Ovary (tissue), 9 donors: ENCODE data around the gene RGS16. TPM values are rescaled to one million over a fixed set of nuclear protein-coding genes. Genes with fewer than 3 reads are reported as not detected.

Experiments
- DNase-seq, 5 donors: peaks; one replicate each; pipeline ENCODE4 v3.0.0-alpha.2; 2019 to 2020
- H3K27ac ChIP-seq, 2 donors: fragments of 200-600 bp; one replicate each; pipeline versions ENCODE4 v1.5.1 to v1.8.0; 2019 to 2022
- H3K27me3 ChIP-seq: fragments of 200-600 bp; one replicate; pipeline ENCODE4 v1.8.0; 2022
- H3K36me3 ChIP-seq: fragments of 200-600 bp; sonication (generic); one replicate; pipeline ENCODE4 v1.5.1; 2019
- H3K4me1 ChIP-seq: one replicate; pipeline ENCODE4 v1.8.1; 2013; ENCODE audit warnings: mild to moderate bottlenecking, moderate library complexity; ENCODE audit not compliant: insufficient read depth
- H3K4me3 ChIP-seq: fragments of 200-600 bp; sonication (generic); one replicate; pipeline ENCODE4 v1.5.1; 2017
- H3K9me3 ChIP-seq, 2 donors: fragments of 200-600 bp in 1 of 2; sonication (generic) in 1 of 2; one replicate each; pipeline versions ENCODE4 v1.5.1 to v1.8.1; 2013 to 2019; ENCODE audit warnings: mild to moderate bottlenecking in 1 of 2, moderate library complexity in 1 of 2
- CTCF ChIP-seq, 3 donors: fragments of 450-650 bp in 2 of 3; fragments of 200-600 bp in 1 of 3; IDR thresholded peaks; one replicate each; pipeline versions ENCODE4 v1.5.1 to v1.8.0; 2016 to 2022; ENCODE audit warnings: antibody characterized with exemption in 3 of 3, mild to moderate bottlenecking in 1 of 3
- EP300 ChIP-seq: sonication (generic); formaldehyde crosslinking; IDR thresholded peaks from one replicate; pipeline ENCODE4 v1.6.1; 2017; ENCODE audit warnings: antibody characterized with exemption
- POLR2A ChIP-seq: fragments of 450-650 bp; IDR thresholded peaks from one replicate; pipeline ENCODE4 v1.6.1; 2017; ENCODE audit warnings: antibody characterized with exemption, mild to moderate bottlenecking, moderate library complexity
- WGBS, 3 donors: extraction: QIAGEN DNeasy Blood & Tissue Kit in 1 of 3; methylation state at CpG; one replicate each; pipeline versions ENCODE4 v1.1.5 to v1.1.7; 2013 to 2017; 5-methylcytosine and 5-hydroxymethylcytosine counted together
- intact Hi-C, 4 donors: fragments of 100-400 bp; cut with DNase I; formaldehyde crosslinking; loops; one replicate each; pipeline versions ENCODE4 v1.11.0 to v1.15.1; 2022 to 2023
- polyA plus RNA-seq, 2 donors: library from polyadenylated mRNA; stranded (reverse); fragments of 200-250 nt in 1 of 2; fragments of 350-450 nt in 1 of 2; fragmentation: Illumina TruSeq in 1 of 2; extraction: RNeasy Lipid Tissue Mini Kit (QIAGEN cat#74804) in 1 of 2; gene quantifications; one replicate each; pipeline ENCODE4 v1.2.3, GENCODE V29; 2013 to 2014
- total RNA-seq, 7 donors: library from RNA; depleted of rRNA in 2 of 7; stranded (reverse); fragments of >200 nt in 2 of 7; fragmentation: NEBNext Ultra II Directional in 3 of 7; extraction: Animal tissue kit (Norgen Biotek cat#: 25700) in 3 of 7; gene quantifications; one replicate each; pipeline versions ENCODE4 v1.1.0 to v1.2.4, GENCODE V29; 2016 to 2023
- donor health status: DM: no; HTN: no; CAD: no; lungs with moderate emphysema.
- donor health status: DM: no; HTN: no; CAD: no.
- donor health status: Bipolar disorder and iron deficiency.
- donor health status: DM: yes; HTN: yes; CAD: no.
- donor health status: DM: no; HTN: no; CAD: no.
- donor health status: DM: yes; HTN: yes; CAD: no.

Gene RGS16
- total and polyA plus RNA-seq, 9 donors, result 1.1 to 7.4 (median 3.3) TPM

GRCh38 chr1:182611326-182611725 is 7.1 kb upstream of the RGS16 start:
- TF ChIP-seq POLR2A (no peak), CTCF (IDR thresholded peaks at IDR 0.05) (no peak), EP300 (no peak)
- no peak for DNase-seq
- Histone ChIP-seq H3K4me1 (peaks cover 6% of the 10 kb centered on the region), H3K27me3 (no peaks in the 10 kb centered on the region), H3K9me3 (no peaks in the 10 kb centered on the region), H3K36me3 (no peaks in the 10 kb centered on the region), H3K4me3 (no peak overlapping the region), H3K27ac (no peak overlapping the region)
- 57 to 72% (median 63%) methylated on average over 1 of the region's 1 CpG for WGBS, 3 donors
- intact Hi-C loops, result no loop called here

- H3K9me3 ChIP-seq, result no peaks in the 10 kb centered on the region
- peaks cover 3% of the 10 kb centered on the region for H3K4me1 ChIP-seq
- H3K4me3 ChIP-seq, result no peak overlapping the region
- no peaks in the 10 kb centered on the region for H3K27me3 ChIP-seq
- 72 to 78% (median 74%) methylated on average over 6 of the region's 6 CpGs for WGBS, 3 donors
- H3K36me3 ChIP-seq, result no peaks in the 10 kb centered on the region
- intact Hi-C loops, result no loop called here
- H3K27ac ChIP-seq, result no peak overlapping the region
- DNase-seq, result no peak
- no peak for TF ChIP-seq EP300
- TF ChIP-seq POLR2A, result no peak
- TF ChIP-seq CTCF (IDR thresholded peaks at IDR 0.05), result no peak
Measured at GRCh38 chr1:182610606-182611194, 6.5 kb upstream of the RGS16 start.

GRCh38 chr1:182608845-182609610 is 4.8 kb upstream of the RGS16 start:
- H3K27ac ChIP-seq, result no peak overlapping the region

GRCh38 chr1:182608236-182608635 is 4.0 kb upstream of the RGS16 start:
- no peak for TF ChIP-seq CTCF (IDR thresholded peaks at IDR 0.05)
- TF ChIP-seq EP300, result no peak
- TF ChIP-seq POLR2A, result no peak
- DNase-seq, result no peak
- Histone ChIP-seq H3K4me3 (no peak overlapping the region), H3K27me3 (no peaks in the 10 kb centered on the region), H3K27ac (no peak overlapping the region), H3K9me3 (no peaks in the 10 kb centered on the region), H3K36me3 (no peaks in the 10 kb centered on the region), H3K4me1 (peaks cover 5% of the 10 kb centered on the region)
- 42 to 88% (median 83%) methylated on average over 2 of the region's 2 CpGs for WGBS, 3 donors
- intact Hi-C loops, result loop anchor here in 1 of 4 donors (5.0 kb wide), 1 partner anchor 64 kb away; no protein-coding TSS in a partner anchor

More at GRCh38 chr1:182608845-182609610, 4.8 kb upstream of the RGS16 start:
- no peak for TF ChIP-seq EP300
- no peak for TF ChIP-seq POLR2A
- TF ChIP-seq CTCF (IDR thresholded peaks at IDR 0.05), result no peak
- H3K27me3 ChIP-seq, result no peaks in the 10 kb centered on the region
- H3K36me3 ChIP-seq, result no peaks in the 10 kb centered on the region
- WGBS, 3 donors, result 82 to 87% (median 84%) methylated on average over 9 of the region's 9 CpGs
- no peaks in the 10 kb centered on the region for H3K9me3 ChIP-seq
- DNase-seq, result no peak
- H3K4me3 ChIP-seq, result no peak overlapping the region
- H3K4me1 ChIP-seq, result peaks cover 2% of the 10 kb centered on the region
- intact Hi-C loops, result loop anchor here in 1 of 4 donors (5.0 kb wide), 1 partner anchor 63 kb away; no protein-coding TSS in a partner anchor
